GM12878 (cell line): ENCODE measurements around the gene PFKP. TPM values are rescaled to one million over a fixed set of nuclear protein-coding genes. Genes with fewer than 3 reads are reported as not detected.

Source experiments
- ATAC-seq: fragments of 200-7000 bp; cut with Tn5 transposase; 3 replicates; pipeline ENCODE4 v1.9.1; 2020; ENCODE audit warnings: mild to moderate bottlenecking, moderate library complexity
- BruUV-seq: library from RNA; stranded (reverse); fragments of 400-500 nt; replicated peaks from 2 replicates; lab custom pipeline; 2021; lab: Mats Ljungman, UMichigan
- CTCF ChIA-PET: fragments of 300-600 bp; sonication (Branson Sonifier 250); formaldehyde crosslinking; extraction: SDS; loops from one replicate; lab custom pipeline; 2021; ENCODE audit warnings: inconsistent platforms; lab: Yijun Ruan, JAX
- POLR2A ChIA-PET: fragments of 350-600 bp; formaldehyde crosslinking; extraction: SDS; loops from one replicate; lab custom pipeline; 2021; ENCODE audit warnings: inconsistent platforms; lab: Charles Lee
- RAD21 ChIA-PET: fragments of 300-600 bp; sonication (Branson Sonifier 250); formaldehyde crosslinking; loops from one replicate; lab custom pipeline; 2023; ENCODE audit warnings: antibody characterized with exemption; ENCODE audit not compliant: unreplicated experiment; lab: Charles Lee
- SMC1A ChIA-PET: fragments of 300-600 bp; sonication (Branson Sonifier 250); formaldehyde crosslinking; loops from one replicate; lab custom pipeline; 2023; ENCODE audit not compliant: unreplicated experiment, uncharacterized antibody; lab: Charles Lee
- DNase-seq: peaks from one replicate; pipeline ENCODE4 v3.0.0-alpha.2; 2011; ENCODE audit warnings: low read depth, low spot score
- FAIRE-seq: peaks from 3 replicates; lab custom pipeline; 2011; peaks lifted over from hg19 to GRCh38; lab: Jason Lieb, UNC
- H2AFZ ChIP-seq: 2 replicates; pipeline ENCODE4 v1.6.0; 2011; ENCODE audit warnings: low read depth, low read length, control low read depth; ENCODE audit not compliant: control insufficient read depth
- H3K27ac ChIP-seq: 2 replicates; pipeline ENCODE4 v1.5.1; 2011; ENCODE audit warnings: control low read depth; ENCODE audit not compliant: control insufficient read depth, insufficient read depth
- H3K27me3 ChIP-seq, 2 experiments: replicated peaks in 1 of 2; 2 replicates each; pipeline versions ENCODE4 v1.6.0 to v1.6.1; 2011; ENCODE audit warnings: low read length in 1 of 2; ENCODE audit not compliant: control insufficient read depth in 2 of 2, insufficient read depth in 2 of 2
- H3K36me3 ChIP-seq, 2 experiments: 2 replicates each; pipeline ENCODE4 v1.5.1; 2011; ENCODE audit warnings: low read length in 1 of 2; ENCODE audit not compliant: control insufficient read depth in 2 of 2, insufficient read depth in 2 of 2
- H3K4me1 ChIP-seq: 2 replicates; pipeline ENCODE4 v1.6.1; 2011; ENCODE audit warnings: mild to moderate bottlenecking, low read length, moderate library complexity, mixed read lengths; ENCODE audit not compliant: control insufficient read depth, insufficient read depth
- H3K4me2 ChIP-seq: 2 replicates; pipeline ENCODE4 v1.6.0; 2011; ENCODE audit warnings: control low read depth; ENCODE audit not compliant: control insufficient read depth, insufficient read depth
- H3K4me3 ChIP-seq: fragments of 200-600 bp; sonication (generic); 2 replicates; pipeline ENCODE4 v1.5.1; 2016
- H3K79me2 ChIP-seq: 2 replicates; pipeline ENCODE4 v1.6.0; 2011; ENCODE audit warnings: low read length; ENCODE audit not compliant: control insufficient read depth, insufficient read depth
- H3K9ac ChIP-seq: 2 replicates; pipeline ENCODE4 v1.8.0; 2011; ENCODE audit warnings: low read length, control low read depth, mixed read lengths; ENCODE audit not compliant: control insufficient read depth, insufficient read depth
- H3K9me3 ChIP-seq: replicated peaks from 3 replicates; pipeline ENCODE4 v1.5.1; 2011; ENCODE audit warnings: mild to moderate bottlenecking, low read length; ENCODE audit not compliant: control insufficient read depth, insufficient read depth
- H4K20me1 ChIP-seq: 2 replicates; pipeline ENCODE4 v1.6.0; 2011; ENCODE audit not compliant: control insufficient read depth, insufficient read depth
- ASH2L ChIP-seq: fragments of 300-600, 200-600 bp; sonication (generic); IDR thresholded peaks from 2 replicates; pipeline ENCODE4 v1.6.1; 2017; ENCODE audit warnings: low read depth, mild to moderate bottlenecking, borderline replicate concordance
- BMI1 ChIP-seq: fragments of 450-650 bp; IDR thresholded peaks from 2 replicates; pipeline ENCODE4 v1.6.1; 2016; ENCODE audit warnings: mild to moderate bottlenecking, moderate library complexity, borderline replicate concordance
- ETV6 ChIP-seq, 2 experiments: fragments of 450-650 bp in 1 of 2; IDR thresholded peaks in 1 of 2; conservative IDR thresholded peaks in 1 of 2; 2 replicates each; pipeline ENCODE4 v1.6.1; 2014; ENCODE audit warnings: antibody characterized with exemption in 1 of 2, borderline replicate concordance in 1 of 2, low read depth in 1 of 2, mild to moderate bottlenecking in 1 of 2, moderate library complexity in 1 of 2
- HDAC6 ChIP-seq: fragments of 200-600 bp; sonication (generic); IDR thresholded peaks from one replicate; pipeline ENCODE4 v1.8.0; 2017; ENCODE audit warnings: antibody characterized with exemption; ENCODE audit not compliant: unreplicated experiment
- IKZF1 ChIP-seq: fragments of 450-650 bp; conservative IDR thresholded peaks from 2 replicates; pipeline ENCODE4 v1.6.1; 2017; ENCODE audit warnings: antibody characterized with exemption, mild to moderate bottlenecking
- PKNOX1 ChIP-seq: fragments of 450-650 bp; IDR thresholded peaks from 2 replicates; pipeline ENCODE4 v1.6.1; 2016; ENCODE audit warnings: mild to moderate bottlenecking
- PML ChIP-seq: IDR thresholded peaks from 2 replicates; pipeline ENCODE4 v1.6.1; 2012; ENCODE audit warnings: low read length, inconsistent platforms
- ZNF592 ChIP-seq: fragments of 450-650 bp; IDR thresholded peaks from 2 replicates; pipeline ENCODE4 v1.6.1; 2017; ENCODE audit warnings: mild to moderate bottlenecking, moderate library complexity
- WGBS: methylation state at CpG from one replicate; pipeline ENCODE4 v1.1.6; 2016; ENCODE audit warnings: low lambda C conversion rate; ENCODE audit not compliant: insufficient replicate concordance, insufficient coverage; ENCODE audit errors: missing lambda C conversion rate; 5-methylcytosine and 5-hydroxymethylcytosine counted together
- in situ Hi-C: fragments of 300-500 bp; cut with MboI; formaldehyde crosslinking; loops from 9 replicates; pipeline ENCODE4 v1.14.3; 2018; ENCODE audit warnings: mixed read lengths
- intact Hi-C: fragments of 100-400 bp; cut with micrococcal nuclease; formaldehyde crosslinking; loops from one replicate; pipeline ENCODE4 v1.14.2; 2022; ENCODE audit not compliant: unreplicated experiment
- polyA plus RNA-seq, 11 experiments: library from polyadenylated mRNA; depleted of rRNA in 4 of 11; unstranded in 6 of 11; stranded (reverse) in 5 of 11; fragments of >200 nt; fragmentation: Nextera tagmentation in 4 of 11; fragmentation: Illumina TruSeq in 1 of 11; extraction: Ambion mirVana in 4 of 11; extraction: Trizol in 1 of 11; gene quantifications; 1 replicate in 1 of 11; 2 replicates in 10 of 11; pipeline versions ENCODE4 v1.2.1 to v1.2.3, GENCODE V29; 2011 to 2016; ENCODE audit warnings: inconsistent platforms in 2 of 11, missing spikeins in 2 of 11, low read depth in 1 of 11
- total RNA-seq, 4 experiments: library from RNA; depleted of rRNA in 3 of 4; stranded (reverse); fragments of >200 nt in 3 of 4; fragmentation: Illumina TruSeq in 1 of 4; extraction: Trizol in 1 of 4; gene quantifications; 2 replicates each; pipeline versions ENCODE4 v1.2.1 to v1.2.3, GENCODE V29; 2013 to 2021

Gene PFKP
- total and polyA plus RNA-seq, 10 of the 15 experiments (the other 5 are each of a cell fraction or from before 2014, with no cell fraction given) = 27.0 to 145 (median 95.7) TPM

DNA sequence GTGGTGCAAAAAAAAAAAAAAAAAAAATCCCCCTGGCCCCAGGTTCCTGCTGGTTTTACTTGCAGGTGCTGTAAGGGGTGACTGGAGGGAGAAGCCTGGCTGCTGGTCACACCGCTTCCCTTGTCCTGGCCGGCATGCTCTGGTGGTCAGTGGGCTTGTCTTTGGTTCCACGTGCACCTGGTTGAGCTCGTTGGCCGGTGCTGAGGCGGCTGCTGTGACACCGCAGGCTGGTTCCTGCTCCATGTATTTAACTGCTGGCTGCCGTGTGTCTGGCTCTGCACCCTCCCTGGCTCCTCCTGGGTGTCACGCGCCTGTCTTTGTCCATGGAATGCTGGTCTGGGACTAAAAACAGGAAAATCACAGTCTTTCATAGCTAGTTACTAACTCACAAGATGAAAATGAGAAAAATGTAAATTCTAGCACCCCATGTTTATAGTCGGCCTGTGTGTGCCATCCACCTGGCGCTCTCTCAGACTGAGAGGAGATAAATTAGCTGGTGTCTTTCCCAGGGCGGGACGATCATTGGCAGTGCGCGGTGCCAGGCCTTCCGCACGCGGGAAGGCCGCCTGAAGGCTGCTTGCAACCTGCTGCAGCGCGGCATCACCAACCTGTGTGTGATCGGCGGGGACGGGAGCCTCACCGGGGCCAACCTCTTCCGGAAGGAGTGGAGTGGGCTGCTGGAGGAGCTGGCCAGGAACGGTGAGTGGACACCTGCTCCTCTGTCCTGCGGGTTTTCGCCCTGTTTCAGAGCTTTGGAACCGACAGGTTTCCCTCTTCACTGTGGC lies 33.7 kb downstream of the PFKP start:
- H2AFZ ChIP-seq = no peak overlapping the region
- no TSS peak for BruUV-seq
- no peak overlapping the region for H3K9ac ChIP-seq
- no peaks in the 10 kb centered on the region for H3K27me3 ChIP-seq
- DNase-seq (no peak), FAIRE-seq (no peak), ATAC-seq (no peak)
- TF ChIP-seq IKZF1 = no peak
- no peaks in the 10 kb centered on the region for H3K4me1 ChIP-seq
- no peak overlapping the region for H3K27ac ChIP-seq
- 98% methylated on average over 30 of the region's 31 CpGs for WGBS
- no peak overlapping the region for H3K4me2 ChIP-seq
- intact Hi-C loops (no loop called here), in situ Hi-C loops (no loop called here)
- CTCF ChIA-PET = interaction anchor here (0.8 kb wide), 1 partner anchor 20 kb away, joined by 3 read pairs; no protein-coding TSS in a partner anchor
- H3K9me3 ChIP-seq = no peaks in the 10 kb centered on the region
- POLR2A ChIA-PET = interaction anchor here (0.6 kb wide), 1 partner anchor 17 kb away, joined by 3 read pairs; no protein-coding TSS in a partner anchor
- no peaks in the 10 kb centered on the region for H4K20me1 ChIP-seq
- peaks cover 40 to 50% of the 10 kb centered on the region in 2 experiments for H3K36me3 ChIP-seq
- SMC1A ChIA-PET = no interaction called here
- peaks cover 9% of the 10 kb centered on the region for H3K79me2 ChIP-seq
- no peak overlapping the region for H3K4me3 ChIP-seq
- RAD21 ChIA-PET = no interaction called here

- CTCF ChIA-PET = no interaction called here
- Histone ChIP-seq H3K27me3 (no peaks in the 10 kb centered on the region), H3K9ac (no peak overlapping the region), H3K4me2 (no peak overlapping the region), H3K36me3 (peaks cover 42 to 57% of the 10 kb centered on the region in 2 experiments), H3K4me1 (no peaks in the 10 kb centered on the region), H4K20me1 (no peaks in the 10 kb centered on the region), H2AFZ (no peak overlapping the region), H3K4me3 (no peak overlapping the region), H3K79me2 (no peaks in the 10 kb centered on the region; the same call in 1 of the 2 replicates), H3K27ac (no peak overlapping the region), H3K9me3 (no peaks in the 10 kb centered on the region)
- no peak for FAIRE-seq
- intact Hi-C loops = no loop called here
- SMC1A ChIA-PET = no interaction called here
- WGBS = 93% methylated on average over 18 of the region's 19 CpGs
- RAD21 ChIA-PET = no interaction called here
- in situ Hi-C loops = no loop called here
- no peak for ATAC-seq
- no peak for DNase-seq
- BruUV-seq = no TSS peak
- POLR2A ChIA-PET = no interaction called here
- TF ChIP-seq ZNF592 (no peak), PKNOX1 (no peak), PML (no peak), ETV6 (conservative IDR thresholded peaks at IDR 0.05 in 1 of 2, IDR thresholded peaks at IDR 0.05 in 1 of 2; ENCODE audit: borderline replicate concordance in 1 of 2, low read depth in 1 of 2) (no peak), BMI1 (no peak), ASH2L (no peak), HDAC6 (no peak)
Observed at GRCh38 chr10:3102720-3103427, 35.5 kb downstream of the PFKP start.
